ENCODE data around the gene KCNQ5. TPM values are rescaled to one million over a fixed set of nuclear protein-coding genes. Genes with fewer than 3 reads are reported as not detected.

Gene KCNQ5
- total RNA-seq, 1 donor from 2014 or later: 0.08 TPM

DNA sequence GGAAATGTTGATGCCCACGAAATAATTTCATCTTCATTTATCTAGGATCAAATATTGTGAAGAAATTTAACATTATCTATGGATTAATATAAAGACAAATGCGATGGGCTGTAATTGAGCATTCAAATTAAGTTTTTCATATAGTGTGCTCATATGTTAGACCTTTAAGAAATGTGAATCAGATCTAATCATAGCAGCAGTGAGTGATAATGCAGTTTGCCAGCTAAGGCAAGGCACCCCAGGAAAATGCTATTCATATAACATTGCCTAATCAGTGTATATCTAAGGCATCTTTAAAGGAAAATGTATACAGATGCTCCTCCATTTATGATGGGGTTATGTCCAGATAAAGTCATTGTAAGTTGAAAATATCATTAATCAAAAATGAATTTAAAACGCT is 135.2 kb downstream of the KCNQ5 start:
- Mint-ChIP-seq H3K4me1 (ENCODE audit: unreplicated experiment) (no peaks in the 10 kb centered on the region), H3K4me3 (ENCODE audit: unreplicated experiment) (no peak overlapping the region), H3K27me3 (ENCODE audit: unreplicated experiment) (no peaks in the 10 kb centered on the region), H3K36me3 (ENCODE audit: low read depth, unreplicated experiment) (no peaks in the 10 kb centered on the region), H3K27ac (ENCODE audit: unreplicated experiment) (no peak overlapping the region), H3K9me3 (ENCODE audit: unreplicated experiment) (no peaks in the 10 kb centered on the region)
- TF ChIP-seq, protein P1, sequence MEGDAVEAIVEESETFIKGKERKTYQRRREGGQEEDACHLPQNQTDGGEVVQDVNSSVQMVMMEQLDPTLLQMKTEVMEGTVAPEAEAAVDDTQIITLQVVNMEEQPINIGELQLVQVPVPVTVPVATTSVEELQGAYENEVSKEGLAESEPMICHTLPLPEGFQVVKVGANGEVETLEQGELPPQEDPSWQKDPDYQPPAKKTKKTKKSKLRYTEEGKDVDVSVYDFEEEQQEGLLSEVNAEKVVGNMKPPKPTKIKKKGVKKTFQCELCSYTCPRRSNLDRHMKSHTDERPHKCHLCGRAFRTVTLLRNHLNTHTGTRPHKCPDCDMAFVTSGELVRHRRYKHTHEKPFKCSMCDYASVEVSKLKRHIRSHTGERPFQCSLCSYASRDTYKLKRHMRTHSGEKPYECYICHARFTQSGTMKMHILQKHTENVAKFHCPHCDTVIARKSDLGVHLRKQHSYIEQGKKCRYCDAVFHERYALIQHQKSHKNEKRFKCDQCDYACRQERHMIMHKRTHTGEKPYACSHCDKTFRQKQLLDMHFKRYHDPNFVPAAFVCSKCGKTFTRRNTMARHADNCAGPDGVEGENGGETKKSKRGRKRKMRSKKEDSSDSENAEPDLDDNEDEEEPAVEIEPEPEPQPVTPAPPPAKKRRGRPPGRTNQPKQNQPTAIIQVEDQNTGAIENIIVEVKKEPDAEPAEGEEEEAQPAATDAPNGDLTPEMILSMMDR (IDR thresholded peaks at IDR 0.05; ENCODE audit: unreplicated experiment): no peak
- DNase-seq (ENCODE audit: low spot score): no peak

DNA sequence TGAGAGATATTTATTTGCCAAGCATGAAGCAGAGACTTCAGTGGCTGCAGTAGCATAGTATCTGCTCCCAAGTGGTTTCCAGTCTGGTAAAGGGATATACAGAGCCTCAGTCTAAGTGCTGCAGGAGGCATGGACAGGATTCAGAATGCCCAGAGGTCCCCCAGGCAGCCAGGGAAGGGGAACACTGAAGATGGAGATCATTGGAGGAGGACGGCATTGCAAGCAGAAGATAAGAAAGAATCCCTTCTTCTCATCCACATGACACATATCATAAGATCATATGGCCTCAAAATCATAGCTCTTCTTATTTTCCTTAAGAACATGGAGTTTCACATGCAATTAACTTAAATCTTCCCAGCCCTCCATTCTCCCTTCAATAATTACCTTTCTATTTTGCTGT is 136.1 kb downstream of the KCNQ5 start:
- TF ChIP-seq, protein P1 (IDR thresholded peaks at IDR 0.05; ENCODE audit: unreplicated experiment): no peak
- Mint-ChIP-seq H3K9me3 (ENCODE audit: unreplicated experiment) (no peaks in the 10 kb centered on the region), H3K36me3 (ENCODE audit: low read depth, unreplicated experiment) (no peaks in the 10 kb centered on the region), H3K4me1 (ENCODE audit: unreplicated experiment) (no peaks in the 10 kb centered on the region), H3K27me3 (ENCODE audit: unreplicated experiment) (no peaks in the 10 kb centered on the region), H3K27ac (ENCODE audit: unreplicated experiment) (no peak overlapping the region), H3K4me3 (ENCODE audit: unreplicated experiment) (no peak overlapping the region)
- no peak for DNase-seq (ENCODE audit: low spot score)

DNA sequence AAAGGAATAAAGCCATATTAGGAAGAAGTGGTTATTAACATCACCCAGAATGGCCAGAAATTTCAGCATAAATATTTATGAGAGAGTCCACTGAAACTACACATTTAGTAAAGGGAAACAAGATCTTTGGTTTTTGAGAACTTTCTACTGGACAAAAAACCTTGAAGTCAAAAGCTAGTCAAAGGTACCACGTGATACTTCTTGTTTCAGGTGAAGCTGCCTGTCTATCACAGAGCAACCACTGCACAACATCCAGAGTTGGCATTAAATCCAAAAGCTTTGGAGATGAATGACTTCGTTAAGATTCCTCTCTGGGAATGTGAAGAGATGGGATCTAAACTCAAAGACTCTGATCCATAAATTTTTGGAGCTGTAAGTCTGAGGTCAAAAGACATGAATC is 137.0 kb downstream of the KCNQ5 start:
- Mint-ChIP-seq H3K4me1 (ENCODE audit: unreplicated experiment) (no peaks in the 10 kb centered on the region), H3K9me3 (ENCODE audit: unreplicated experiment) (no peaks in the 10 kb centered on the region), H3K4me3 (ENCODE audit: unreplicated experiment) (no peak overlapping the region), H3K27ac (ENCODE audit: unreplicated experiment) (no peak overlapping the region), H3K36me3 (ENCODE audit: low read depth, unreplicated experiment) (no peaks in the 10 kb centered on the region), H3K27me3 (ENCODE audit: unreplicated experiment) (no peaks in the 10 kb centered on the region)
- TF ChIP-seq, protein P1 (IDR thresholded peaks at IDR 0.05; ENCODE audit: unreplicated experiment): no peak
- DNase-seq (ENCODE audit: low spot score): no peak

- Mint-ChIP-seq H3K9me3 (ENCODE audit: unreplicated experiment) (no peaks in the 10 kb centered on the region), H3K4me3 (ENCODE audit: unreplicated experiment) (no peak overlapping the region), H3K36me3 (ENCODE audit: low read depth, unreplicated experiment) (no peaks in the 10 kb centered on the region), H3K27ac (ENCODE audit: unreplicated experiment) (no peak overlapping the region), H3K27me3 (ENCODE audit: unreplicated experiment) (no peaks in the 10 kb centered on the region), H3K4me1 (ENCODE audit: unreplicated experiment) (no peaks in the 10 kb centered on the region)
- TF ChIP-seq, protein P1 (IDR thresholded peaks at IDR 0.05; ENCODE audit: unreplicated experiment): no peak
- DNase-seq (ENCODE audit: low spot score): no peak
These were observed 138.4 kb downstream of the KCNQ5 start for GRCh38 chr6:72760114-72760793.

DNA sequence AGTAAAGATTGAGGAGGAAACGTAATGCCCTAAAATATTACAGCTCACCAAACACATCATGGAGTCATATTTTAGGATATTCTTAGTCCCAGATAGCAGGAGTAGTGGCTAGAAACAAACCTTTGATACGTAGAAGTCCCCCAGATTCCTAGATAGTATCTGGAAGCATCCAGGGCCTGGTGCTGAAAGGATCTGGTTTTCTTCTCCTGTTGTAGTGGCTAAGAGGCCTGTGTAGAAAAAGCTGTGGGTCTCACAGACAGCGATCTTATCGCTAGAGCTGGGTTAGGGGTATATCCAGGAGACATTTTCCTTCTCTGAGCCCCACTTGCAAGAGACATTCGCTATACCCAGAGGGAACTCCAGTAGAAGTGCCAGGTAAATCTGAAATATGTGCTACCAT is 139.9 kb downstream of the KCNQ5 start:
- DNase-seq (ENCODE audit: low spot score): no peak
- Mint-ChIP-seq H3K4me3 (ENCODE audit: unreplicated experiment) (no peak overlapping the region), H3K36me3 (ENCODE audit: low read depth, unreplicated experiment) (no peaks in the 10 kb centered on the region), H3K9me3 (ENCODE audit: unreplicated experiment) (no peaks in the 10 kb centered on the region), H3K4me1 (ENCODE audit: unreplicated experiment) (no peaks in the 10 kb centered on the region), H3K27ac (ENCODE audit: unreplicated experiment) (no peak overlapping the region), H3K27me3 (ENCODE audit: unreplicated experiment) (no peaks in the 10 kb centered on the region)
- TF ChIP-seq, protein P1 (IDR thresholded peaks at IDR 0.05; ENCODE audit: unreplicated experiment): no peak

Measured in endothelial cell (in vitro differentiated cells).